Stimulated activated naive CD4-positive, alpha-beta T cell (primary cell): ENCODE data around the gene NDUFAF2.
A peak's percentile ranks its signal among the peaks of the same experiment; 100 is the strongest.

ENCODE experiments used
- DNase-seq, 6 experiments: peaks; one replicate each; lab custom pipeline; 2025; lab: John Stamatoyannopoulos, UW

NDUFAF2 gene

GRCh38 chr5:61123145-61123544 is 178.1 kb downstream of the NDUFAF2 start:
- DNase-seq: no peak

- DNase-seq: no peak
Measured at GRCh38 chr5:61130289-61130688, 185.3 kb downstream of the NDUFAF2 start.

- no peak for DNase-seq
Measured at GRCh38 chr5:61132559-61132958, 187.6 kb downstream of the NDUFAF2 start.

- DNase-seq: no peak
Measured at GRCh38 chr5:61137835-61138234, 192.8 kb downstream of the NDUFAF2 start.

- DNase-seq: no peak
Measured at GRCh38 chr5:61139094-61139873, 194.3 kb downstream of the NDUFAF2 start.

GRCh38 chr5:61139931-61140330 is 194.9 kb downstream of the NDUFAF2 start:
- no peak for DNase-seq

GRCh38 chr5:61141801-61142200 is 196.8 kb downstream of the NDUFAF2 start:
- DNase-seq: no peak

- DNase-seq: no peak
Measured at GRCh38 chr5:61142391-61142790, 197.4 kb downstream of the NDUFAF2 start.

GRCh38 chr5:61142811-61143210 is 197.8 kb downstream of the NDUFAF2 start:
- DNase-seq: no peak

GRCh38 chr5:61148515-61148914 is 203.5 kb downstream of the NDUFAF2 start:
- no peak for DNase-seq

- no peak for DNase-seq
Measured at GRCh38 chr5:61151893-61152292, 206.9 kb downstream of the NDUFAF2 start.

- DNase-seq: no peak
Measured at GRCh38 chr5:61159070-61159469, 214.1 kb downstream of the NDUFAF2 start.

- no peak for DNase-seq
Measured at GRCh38 chr5:61159836-61160235, 214.8 kb downstream of the NDUFAF2 start.

GRCh38 chr5:61160497-61160896 is 215.5 kb downstream of the NDUFAF2 start:
- no peak for DNase-seq

- DNase-seq: peak; percentile 55 to 75 (median 62)
Measured at GRCh38 chr5:61162010-61162831, 217.2 kb downstream of the NDUFAF2 start, which contains the start of gene SMIM15. Gene SMIM15, minus strand, starts transcription at chr5:61162468. Its CDS starts 2,297 bp downstream, at chr5:61160171.

GRCh38 chr5:61162832-61163567 is 218.0 kb downstream of the NDUFAF2 start:
- DNase-seq: peak in 2 of 6 experiments; percentile 24 to 33

- DNase-seq: no peak
Measured at GRCh38 chr5:61163905-61164304, 218.9 kb downstream of the NDUFAF2 start.

GRCh38 chr5:61167382-61167781 is 222.4 kb downstream of the NDUFAF2 start:
- peak in 1 of 6 experiments; percentile 1 for DNase-seq

- no peak for DNase-seq
Measured at GRCh38 chr5:61168951-61169350, 223.9 kb downstream of the NDUFAF2 start.

GRCh38 chr5:61171479-61171878 is 226.5 kb downstream of the NDUFAF2 start:
- no peak for DNase-seq

- no peak for DNase-seq
Measured at GRCh38 chr5:61176631-61177030, 231.6 kb downstream of the NDUFAF2 start.

- no peak for DNase-seq
Measured at GRCh38 chr5:61177070-61177469, 232.1 kb downstream of the NDUFAF2 start.
